CD4-positive, alpha-beta T cell treated with Interleukin-10 for 1 hour (primary cell): ENCODE results near the gene CMTM3.
"Not testable (repeated sequence)": the region's sequence is repeated elsewhere in the genome, so short reads cannot be mapped to it uniquely, and the experiment has no call there.

Experiments
- DNase-seq: peaks from one replicate; pipeline ENCODE4 v3.0.0-alpha.2; 2020

The CMTM3 gene

GRCh38 chr16:66604376-66605176 is at the start of gene CMTM3:
Gene CMTM3, plus strand, starts transcription at chr16:66604704. Its CDS starts 102 bp downstream, at chr16:66604806.
- peak; percentile 79 for DNase-seq

GRCh38 chr16:66560107-66560506 is 44.4 kb upstream of the CMTM3 start:
- DNase-seq = no peak

GRCh38 chr16:66561381-66562080 is 43.0 kb upstream of the CMTM3 start:
- no peak for DNase-seq

- DNase-seq = peak; percentile 36
Observed at GRCh38 chr16:66562409-66562808, 42.1 kb upstream of the CMTM3 start.

GRCh38 chr16:66562986-66563385 is 41.5 kb upstream of the CMTM3 start:
- no peak for DNase-seq

- DNase-seq = no peak
Observed at GRCh38 chr16:66563574-66564334, 40.8 kb upstream of the CMTM3 start.

- no peak for DNase-seq
Observed at GRCh38 chr16:66566051-66566901, 38.2 kb upstream of the CMTM3 start, which contains the start of gene CMTM1. Gene CMTM1, plus strand, starts transcription at chr16:66566439. Its CDS starts 75 bp downstream, at chr16:66566514.

GRCh38 chr16:66567270-66567669 is 37.2 kb upstream of the CMTM3 start:
- DNase-seq = not testable (repeated sequence)

GRCh38 chr16:66568355-66568754 is 36.1 kb upstream of the CMTM3 start:
- no peak for DNase-seq

GRCh38 chr16:66569131-66569530 is 35.4 kb upstream of the CMTM3 start:
- DNase-seq = no peak

GRCh38 chr16:66569827-66570405 is 34.6 kb upstream of the CMTM3 start:
- DNase-seq = no peak

- DNase-seq = no peak
Observed at GRCh38 chr16:66572356-66572755, 32.1 kb upstream of the CMTM3 start.

GRCh38 chr16:66574081-66574480 is 30.4 kb upstream of the CMTM3 start:
- DNase-seq = no peak

- no peak for DNase-seq
Observed at GRCh38 chr16:66574531-66574930, 30.0 kb upstream of the CMTM3 start.

GRCh38 chr16:66575060-66575459 is 29.4 kb upstream of the CMTM3 start:
- DNase-seq = no peak

GRCh38 chr16:66576296-66576695 is 28.2 kb upstream of the CMTM3 start:
- DNase-seq = no peak

GRCh38 chr16:66578651-66579531 is 25.6 kb upstream of the CMTM3 start, which contains the start of gene CMTM2:
Gene CMTM2, plus strand, starts transcription at chr16:66579463. Its CDS starts 145 bp downstream, at chr16:66579608.
- DNase-seq = no peak

GRCh38 chr16:66580605-66581209 is 23.8 kb upstream of the CMTM3 start:
- DNase-seq = no peak

- DNase-seq = no peak
Observed at GRCh38 chr16:66581246-66581952, 23.1 kb upstream of the CMTM3 start.
